ENCODE results near the gene GPD1.

GPD1 gene

DNA sequence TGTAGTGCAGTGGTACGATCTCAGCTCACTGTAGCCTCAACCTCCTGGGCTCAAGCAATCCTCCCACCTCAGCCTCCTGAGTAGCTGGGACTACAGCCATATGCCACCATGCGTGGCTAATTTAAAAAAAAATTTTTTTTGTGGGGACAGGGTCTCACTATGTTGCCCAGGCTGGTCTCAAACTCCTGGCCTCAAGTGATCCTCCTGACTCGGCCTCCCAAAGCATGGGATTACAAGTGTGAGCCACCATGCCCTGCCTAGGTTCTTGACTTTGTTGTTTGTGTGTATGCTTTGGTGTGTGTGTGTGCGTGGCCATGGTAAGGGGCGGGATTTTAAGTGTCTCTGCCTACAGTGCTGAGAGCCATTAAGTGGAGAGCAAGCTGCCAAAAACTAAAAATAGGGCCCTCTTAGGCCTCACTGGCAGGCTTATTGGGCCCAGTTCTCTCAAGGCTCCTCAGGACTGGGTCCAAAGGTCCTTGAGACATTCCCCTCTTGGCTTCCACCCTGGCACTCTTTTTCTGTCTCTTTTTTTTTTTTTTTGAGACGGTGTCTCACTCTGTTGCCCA, 13.3 kb downstream of the GPD1 start:
- no peak overlapping the region for H3K27ac ChIP-seq (ENCODE audit: insufficient read depth in 1 of 2, low read depth in 1 of 2, low read length in 2 of 2, poor library complexity in 1 of 2, severe bottlenecking in 2 of 2)
- peaks cover 9 to 48% (median 33%) of the 10 kb centered on the region in 4 experiments for H3K36me3 ChIP-seq (ENCODE audit: control insufficient read depth in 4 of 4, insufficient read depth in 4 of 4, low read length in 3 of 4)
- peaks cover 0 to 15% (median 9%) of the 10 kb centered on the region in 4 experiments for H3K4me1 ChIP-seq (ENCODE audit: control extremely low read depth in 1 of 4, control insufficient read depth in 4 of 4, insufficient read depth in 4 of 4, low read length in 3 of 4)
- POLR2A ChIA-PET, result interaction anchor here (0.6 kb wide), 1 partner anchor 343 kb away, joined by 7 read pairs; no protein-coding TSS in a partner anchor
- no peak overlapping the region for H3K4me3 ChIP-seq (ENCODE audit: control insufficient read depth in 1 of 7, extremely low read depth in 1 of 7, insufficient read depth in 4 of 7, low read depth in 2 of 7, low read length in 6 of 7)
- CTCF ChIA-PET, result interaction anchor here (0.8 to 10.3 kb wide), 4 partner anchors 10 to 78 kb away, joined by 3 to 128 read pairs (median 4); no protein-coding TSS in a partner anchor
- H3K9me3 ChIP-seq (ENCODE audit: control extremely low read depth in 1 of 5, control insufficient read depth in 4 of 5, insufficient read depth in 2 of 5, low read depth in 1 of 5, low read length in 4 of 5), result no peaks in the 10 kb centered on the region
- H3K27me3 ChIP-seq (replicated peaks in 2 of 5; ENCODE audit: control insufficient read depth in 4 of 5, insufficient read depth in 5 of 5, low read length in 4 of 5), result no peaks in the 10 kb centered on the region
- WGBS (ENCODE audit: insufficient coverage), result 100% methylated on average over 3 of the region's 6 CpGs
- no peak for DNase-seq

DNA sequence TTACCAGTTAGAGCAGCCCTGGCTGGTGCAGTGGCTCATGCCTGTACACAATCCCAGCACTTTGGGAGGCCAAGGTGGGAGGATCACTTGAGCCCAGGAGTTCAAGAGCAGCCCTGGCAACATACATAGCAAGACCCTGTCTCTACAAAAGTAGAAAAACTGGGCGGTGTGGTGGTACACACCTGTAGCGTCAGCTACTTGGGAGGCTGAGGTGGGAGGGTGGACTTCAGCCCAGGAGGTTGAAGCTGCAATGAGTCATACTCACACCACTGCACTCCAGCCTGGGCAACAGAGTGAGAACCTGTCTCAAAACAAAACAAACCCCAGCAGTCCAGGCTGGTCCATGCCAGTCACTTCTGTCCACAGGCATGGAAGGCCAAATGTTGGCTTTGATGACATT, 15.6 kb downstream of the GPD1 start:
- CTCF ChIA-PET, result interaction anchor here (0.6 to 2.1 kb wide), 5 partner anchors 11 to 57 kb away, joined by 3 to 7 read pairs (median 3); no protein-coding TSS in a partner anchor

DNA sequence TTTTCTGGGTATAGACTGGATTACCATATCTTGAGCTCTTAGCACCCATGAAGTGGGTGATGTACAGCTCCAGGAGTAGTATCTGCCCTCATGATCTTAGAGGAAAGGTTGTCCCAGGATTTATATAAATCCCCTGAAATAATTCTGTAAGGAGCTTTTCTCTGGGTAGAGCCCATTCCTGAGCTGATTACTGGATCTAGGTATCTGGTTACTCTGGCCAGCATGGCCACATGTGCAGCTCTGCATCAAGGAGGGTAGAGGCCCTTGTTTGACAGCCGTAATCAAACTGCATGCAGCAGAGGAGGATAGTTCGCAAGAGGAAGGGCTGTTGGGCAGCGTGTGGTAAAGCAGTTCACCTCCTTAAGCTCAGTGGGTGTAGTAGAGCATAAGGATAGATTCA, 16.7 kb downstream of the GPD1 start:
- no peaks in the 10 kb centered on the region for H3K9me3 ChIP-seq (ENCODE audit: control extremely low read depth in 1 of 5, control insufficient read depth in 4 of 5, insufficient read depth in 2 of 5, low read depth in 1 of 5, low read length in 4 of 5)
- ChIA-PET POLR2A (no interaction called here), CTCF (interaction anchor here (0.7 to 13.1 kb wide), 5 partner anchors 8 to 56 kb away, joined by 3 to 128 read pairs (median 4); partner anchors contain the start of gene COX14)
- H3K27me3 ChIP-seq (replicated peaks in 2 of 5; ENCODE audit: control insufficient read depth in 4 of 5, insufficient read depth in 5 of 5, low read length in 4 of 5), result no peaks in the 10 kb centered on the region
- H3K4me3 ChIP-seq (ENCODE audit: control insufficient read depth in 1 of 7, extremely low read depth in 1 of 7, insufficient read depth in 4 of 7, low read depth in 2 of 7, low read length in 6 of 7), result no peak overlapping the region
- H3K36me3 ChIP-seq (ENCODE audit: control insufficient read depth in 4 of 4, insufficient read depth in 4 of 4, low read length in 3 of 4), result peaks cover 12 to 57% (median 42%) of the 10 kb centered on the region in 4 experiments
- WGBS (ENCODE audit: insufficient coverage), result 100% methylated on average over 3 of the region's 3 CpGs
- no peak overlapping the region for H3K27ac ChIP-seq (ENCODE audit: insufficient read depth in 1 of 2, low read depth in 1 of 2, low read length in 2 of 2, poor library complexity in 1 of 2, severe bottlenecking in 2 of 2)
- no peak for DNase-seq
- peaks cover 0 to 6% (median 5%) of the 10 kb centered on the region in 4 experiments for H3K4me1 ChIP-seq (ENCODE audit: control extremely low read depth in 1 of 4, control insufficient read depth in 4 of 4, insufficient read depth in 4 of 4, low read length in 3 of 4)

More for the DNA sequence above, 15.6 kb downstream of the GPD1 start:
- Histone ChIP-seq H3K36me3 (ENCODE audit: control insufficient read depth in 4 of 4, insufficient read depth in 4 of 4, low read length in 3 of 4) (peaks cover 12 to 59% (median 42%) of the 10 kb centered on the region in 4 experiments), H3K27ac (ENCODE audit: insufficient read depth in 1 of 2, low read depth in 1 of 2, low read length in 2 of 2, poor library complexity in 1 of 2, severe bottlenecking in 2 of 2) (no peak overlapping the region), H3K27me3 (replicated peaks in 2 of 5; ENCODE audit: control insufficient read depth in 4 of 5, insufficient read depth in 5 of 5, low read length in 4 of 5) (no peaks in the 10 kb centered on the region), H3K9me3 (ENCODE audit: control extremely low read depth in 1 of 5, control insufficient read depth in 4 of 5, insufficient read depth in 2 of 5, low read depth in 1 of 5, low read length in 4 of 5) (no peaks in the 10 kb centered on the region), H3K4me1 (ENCODE audit: control extremely low read depth in 1 of 4, control insufficient read depth in 4 of 4, insufficient read depth in 4 of 4, low read length in 3 of 4) (peaks cover 0 to 2% (median 0%) of the 10 kb centered on the region in 4 experiments), H3K4me3 (ENCODE audit: control insufficient read depth in 1 of 7, extremely low read depth in 1 of 7, insufficient read depth in 4 of 7, low read depth in 2 of 7, low read length in 6 of 7) (no peak overlapping the region)
- POLR2A ChIA-PET, result no interaction called here
- whole genome bisulfite sequencing (ENCODE audit: insufficient coverage), result no CpG with 5 or more reads among the region's 2 CpGs
- DNase-seq, result no peak

DNA sequence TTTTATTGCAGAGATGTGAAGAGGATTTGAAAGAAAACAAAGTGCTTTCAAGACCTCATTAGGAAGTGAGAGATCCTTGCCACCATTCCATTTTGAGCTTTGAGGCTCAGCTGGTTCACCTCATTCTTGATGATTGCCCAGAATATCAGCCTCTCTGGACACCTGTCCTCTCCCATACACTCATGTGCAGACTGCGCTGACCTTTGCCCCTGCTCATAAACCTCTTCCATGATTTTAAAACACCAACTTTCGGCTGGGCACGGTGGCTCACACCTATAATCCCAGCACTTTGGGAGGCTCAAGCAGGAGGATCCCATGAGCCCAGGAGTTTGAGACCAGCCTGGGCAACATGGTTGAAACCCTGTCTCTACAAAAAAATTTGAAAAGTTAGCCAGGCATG, 17.1 kb downstream of the GPD1 start:
- CTCF ChIA-PET, result interaction anchor here (1.2 to 13.1 kb wide), 3 partner anchors 8 to 12 kb away, joined by 4 to 128 read pairs (median 6); partner anchors contain the start of gene COX14
- 100% methylated on average over 3 of the region's 3 CpGs for WGBS (ENCODE audit: insufficient coverage)
- Histone ChIP-seq H3K4me1 (ENCODE audit: control extremely low read depth in 1 of 4, control insufficient read depth in 4 of 4, insufficient read depth in 4 of 4, low read length in 3 of 4) (peaks cover 0 to 10% (median 7%) of the 10 kb centered on the region in 4 experiments), H3K4me3 (ENCODE audit: control insufficient read depth in 1 of 7, extremely low read depth in 1 of 7, insufficient read depth in 4 of 7, low read depth in 2 of 7, low read length in 6 of 7) (no peak overlapping the region), H3K27me3 (replicated peaks in 2 of 5; ENCODE audit: control insufficient read depth in 4 of 5, insufficient read depth in 5 of 5, low read length in 4 of 5) (no peaks in the 10 kb centered on the region), H3K36me3 (ENCODE audit: control insufficient read depth in 4 of 4, insufficient read depth in 4 of 4, low read length in 3 of 4) (peaks cover 12 to 53% (median 38%) of the 10 kb centered on the region in 4 experiments), H3K9me3 (ENCODE audit: control extremely low read depth in 1 of 5, control insufficient read depth in 4 of 5, insufficient read depth in 2 of 5, low read depth in 1 of 5, low read length in 4 of 5) (no peaks in the 10 kb centered on the region), H3K27ac (ENCODE audit: insufficient read depth in 1 of 2, low read depth in 1 of 2, low read length in 2 of 2, poor library complexity in 1 of 2, severe bottlenecking in 2 of 2) (no peak overlapping the region)
- POLR2A ChIA-PET, result no interaction called here
- DNase-seq, result no peak

DNA sequence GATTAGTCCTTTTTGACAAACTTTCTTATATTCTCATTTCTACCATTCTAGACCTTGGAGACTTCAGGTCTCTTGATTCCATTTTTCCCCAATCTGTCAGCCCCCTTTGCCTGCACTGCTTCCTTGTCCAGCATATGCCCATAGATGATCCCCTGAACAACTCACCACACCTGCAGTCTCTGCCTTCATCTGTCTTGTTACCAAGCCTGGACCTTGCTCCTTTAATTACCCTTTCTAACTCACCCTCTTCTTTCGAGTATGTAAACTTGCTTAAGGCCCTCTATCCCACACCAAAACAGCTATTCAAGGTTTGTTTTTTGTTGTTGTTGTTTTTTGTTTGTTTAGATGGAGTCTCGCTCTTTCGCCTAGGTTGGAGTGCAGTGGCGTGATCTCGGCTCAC, 17.8 kb downstream of the GPD1 start:
- Histone ChIP-seq H3K4me1 (ENCODE audit: control extremely low read depth in 1 of 4, control insufficient read depth in 4 of 4, insufficient read depth in 4 of 4, low read length in 3 of 4) (peaks cover 0 to 10% (median 7%) of the 10 kb centered on the region in 4 experiments), H3K27me3 (replicated peaks in 2 of 5; ENCODE audit: control insufficient read depth in 4 of 5, insufficient read depth in 5 of 5, low read length in 4 of 5) (no peaks in the 10 kb centered on the region), H3K9me3 (ENCODE audit: control extremely low read depth in 1 of 5, control insufficient read depth in 4 of 5, insufficient read depth in 2 of 5, low read depth in 1 of 5, low read length in 4 of 5) (no peaks in the 10 kb centered on the region), H3K4me3 (ENCODE audit: control insufficient read depth in 1 of 7, extremely low read depth in 1 of 7, insufficient read depth in 4 of 7, low read depth in 2 of 7, low read length in 6 of 7) (no peak overlapping the region), H3K36me3 (ENCODE audit: control insufficient read depth in 4 of 4, insufficient read depth in 4 of 4, low read length in 3 of 4) (peaks cover 10 to 49% (median 35%) of the 10 kb centered on the region in 4 experiments), H3K27ac (ENCODE audit: insufficient read depth in 1 of 2, low read depth in 1 of 2, low read length in 2 of 2, poor library complexity in 1 of 2, severe bottlenecking in 2 of 2) (no peak overlapping the region)
- POLR2A ChIA-PET, result no interaction called here
- CTCF ChIA-PET, result interaction anchor here (1.2 to 13.1 kb wide), 3 partner anchors 9 to 54 kb away, joined by 3 to 128 read pairs (median 3); partner anchors contain the start of gene COX14
- DNase-seq, result no peak
- whole genome bisulfite sequencing (ENCODE audit: insufficient coverage), result 75% methylated on average over 4 of the region's 5 CpGs

DNA sequence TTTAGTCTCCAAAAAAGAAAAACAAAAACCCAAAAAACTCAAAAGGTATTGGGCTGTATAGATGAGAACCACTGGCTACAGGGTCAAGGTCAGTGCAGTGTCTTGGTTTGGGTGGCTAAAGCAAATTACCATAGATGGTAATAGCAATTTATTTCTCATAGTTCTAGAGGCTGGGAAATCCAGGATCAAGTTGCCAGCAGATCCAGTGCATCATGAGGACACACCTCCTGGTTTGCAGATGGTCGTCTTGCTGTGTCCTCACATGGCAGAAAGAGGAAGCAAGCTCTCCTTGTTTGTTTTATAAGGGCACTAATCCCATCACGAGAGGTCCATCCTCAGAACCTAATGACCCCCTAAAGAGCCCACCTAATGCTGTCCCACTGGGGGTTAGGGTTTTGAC, 19.4 kb downstream of the GPD1 start:
- no peak for DNase-seq
- CTCF ChIA-PET, result interaction anchor here (0.9 to 13.1 kb wide), 3 partner anchors 10 to 14 kb away, joined by 3 to 128 read pairs (median 7); partner anchors contain the start of gene COX14
- POLR2A ChIA-PET, result interaction anchor here (0.6 kb wide), 1 partner anchor 17 kb away, joined by 5 read pairs; no protein-coding TSS in a partner anchor
- 80% methylated on average over 2 of the region's 2 CpGs for WGBS (ENCODE audit: insufficient coverage)
- Histone ChIP-seq H3K36me3 (ENCODE audit: control insufficient read depth in 4 of 4, insufficient read depth in 4 of 4, low read length in 3 of 4) (peaks cover 10 to 56% (median 41%) of the 10 kb centered on the region in 4 experiments), H3K27me3 (replicated peaks in 2 of 5; ENCODE audit: control insufficient read depth in 4 of 5, insufficient read depth in 5 of 5, low read length in 4 of 5) (no peaks in the 10 kb centered on the region), H3K27ac (ENCODE audit: insufficient read depth in 1 of 2, low read depth in 1 of 2, low read length in 2 of 2, poor library complexity in 1 of 2, severe bottlenecking in 2 of 2) (no peak overlapping the region), H3K4me3 (ENCODE audit: control insufficient read depth in 1 of 7, extremely low read depth in 1 of 7, insufficient read depth in 4 of 7, low read depth in 2 of 7, low read length in 6 of 7) (no peak overlapping the region), H3K9me3 (ENCODE audit: control extremely low read depth in 1 of 5, control insufficient read depth in 4 of 5, insufficient read depth in 2 of 5, low read depth in 1 of 5, low read length in 4 of 5) (no peaks in the 10 kb centered on the region), H3K4me1 (ENCODE audit: control extremely low read depth in 1 of 4, control insufficient read depth in 4 of 4, insufficient read depth in 4 of 4, low read length in 3 of 4) (peaks cover 0 to 10% (median 7%) of the 10 kb centered on the region in 4 experiments)

DNA sequence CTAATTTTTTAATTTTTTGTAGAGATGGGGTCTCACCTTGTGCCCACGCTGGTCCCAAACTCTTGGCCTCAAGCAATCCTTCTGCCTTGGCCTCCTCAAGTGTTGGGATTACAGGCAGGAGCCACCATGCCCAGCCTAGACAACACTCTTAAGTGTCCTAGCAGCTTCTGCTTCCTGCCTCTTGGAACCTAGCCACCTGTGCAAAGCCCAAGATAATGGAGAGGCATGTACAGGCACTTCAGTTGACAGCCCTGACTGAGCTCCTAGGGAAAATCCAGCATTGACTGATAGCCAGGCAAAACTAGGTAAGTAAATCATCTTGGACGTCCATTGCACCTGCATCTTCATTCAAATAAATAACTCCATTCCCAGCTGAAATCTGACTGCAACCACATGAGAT, 23.7 kb downstream of the GPD1 start:
- H3K4me3 ChIP-seq (ENCODE audit: control insufficient read depth in 1 of 7, extremely low read depth in 1 of 7, insufficient read depth in 4 of 7, low read depth in 2 of 7, low read length in 6 of 7), result no peak overlapping the region
- ChIA-PET CTCF (interaction anchor here (0.8 to 13.1 kb wide), 5 partner anchors 10 to 77 kb away, joined by 3 to 128 read pairs (median 4); partner anchors contain the start of gene COX14), POLR2A (interaction anchor here (0.6 kb wide), 1 partner anchor 380 kb away, joined by 3 read pairs; no protein-coding TSS in a partner anchor)
- H3K9me3 ChIP-seq (ENCODE audit: control extremely low read depth in 1 of 5, control insufficient read depth in 4 of 5, insufficient read depth in 2 of 5, low read depth in 1 of 5, low read length in 4 of 5), result no peaks in the 10 kb centered on the region
- DNase-seq, result no peak
- peaks cover 0 to 10% (median 7%) of the 10 kb centered on the region in 4 experiments for H3K4me1 ChIP-seq (ENCODE audit: control extremely low read depth in 1 of 4, control insufficient read depth in 4 of 4, insufficient read depth in 4 of 4, low read length in 3 of 4)
- 100% methylated on average over 1 of the region's 2 CpGs for WGBS (ENCODE audit: insufficient coverage)
- H3K27ac ChIP-seq (ENCODE audit: insufficient read depth in 1 of 2, low read depth in 1 of 2, low read length in 2 of 2, poor library complexity in 1 of 2, severe bottlenecking in 2 of 2), result no peak overlapping the region
- no peaks in the 10 kb centered on the region for H3K27me3 ChIP-seq (replicated peaks in 2 of 5; ENCODE audit: control insufficient read depth in 4 of 5, insufficient read depth in 5 of 5, low read length in 4 of 5)
- H3K36me3 ChIP-seq (ENCODE audit: control insufficient read depth in 4 of 4, insufficient read depth in 4 of 4, low read length in 3 of 4), result peaks cover 20 to 57% (median 41%) of the 10 kb centered on the region in 4 experiments
